ENCODE results near the gene ATP10B.

Gene ATP10B

GRCh38 chr5:160757194-160757593, 94.8 kb downstream of the ATP10B start:
- Histone ChIP-seq H3K9me3 (ENCODE audit: control insufficient read depth, low read length) (peaks cover 3% of the 10 kb centered on the region), H3K4me1 (ENCODE audit: control insufficient read depth, insufficient read depth, low read length, poor library complexity, severe bottlenecking) (no peaks in the 10 kb centered on the region), H3K36me3 (ENCODE audit: control insufficient read depth, insufficient read depth, low read length) (no peaks in the 10 kb centered on the region), H3K4me3 (ENCODE audit: extremely low read depth, insufficient read depth, low read length, poor library complexity, severe bottlenecking) (no peak overlapping the region), H3K27ac (ENCODE audit: low read depth, low read length, severe bottlenecking) (no peak overlapping the region)
- no CpG with 5 or more reads among the region's 1 CpG for WGBS, 2 experiments (ENCODE audit: insufficient coverage in 2 of 2)

- Histone ChIP-seq H3K27ac (ENCODE audit: low read depth, low read length, severe bottlenecking) (no peak overlapping the region), H3K9me3 (ENCODE audit: control insufficient read depth, low read length) (no peaks in the 10 kb centered on the region), H3K4me3 (ENCODE audit: extremely low read depth, insufficient read depth, low read length, poor library complexity, severe bottlenecking) (no peak overlapping the region), H3K4me1 (ENCODE audit: control insufficient read depth, insufficient read depth, low read length, poor library complexity, severe bottlenecking) (no peaks in the 10 kb centered on the region), H3K36me3 (ENCODE audit: control insufficient read depth, insufficient read depth, low read length) (no peaks in the 10 kb centered on the region)
- 83 to 93% methylated on average over 3 of the region's 4 CpGs for WGBS, 2 experiments (ENCODE audit: insufficient coverage in 2 of 2)
Observed at GRCh38 chr5:160750938-160751657, 100.9 kb downstream of the ATP10B start.

GRCh38 chr5:160749682-160750081, 102.3 kb downstream of the ATP10B start:
- Histone ChIP-seq H3K4me1 (ENCODE audit: control insufficient read depth, insufficient read depth, low read length, poor library complexity, severe bottlenecking) (no peaks in the 10 kb centered on the region), H3K9me3 (ENCODE audit: control insufficient read depth, low read length) (no peaks in the 10 kb centered on the region), H3K36me3 (ENCODE audit: control insufficient read depth, insufficient read depth, low read length) (no peaks in the 10 kb centered on the region), H3K27ac (ENCODE audit: low read depth, low read length, severe bottlenecking) (no peak overlapping the region), H3K4me3 (ENCODE audit: extremely low read depth, insufficient read depth, low read length, poor library complexity, severe bottlenecking) (no peak overlapping the region)
- WGBS, 2 experiments (ENCODE audit: insufficient coverage in 2 of 2) = 90 to 97% methylated on average over 4 of the region's 5 CpGs

DNA sequence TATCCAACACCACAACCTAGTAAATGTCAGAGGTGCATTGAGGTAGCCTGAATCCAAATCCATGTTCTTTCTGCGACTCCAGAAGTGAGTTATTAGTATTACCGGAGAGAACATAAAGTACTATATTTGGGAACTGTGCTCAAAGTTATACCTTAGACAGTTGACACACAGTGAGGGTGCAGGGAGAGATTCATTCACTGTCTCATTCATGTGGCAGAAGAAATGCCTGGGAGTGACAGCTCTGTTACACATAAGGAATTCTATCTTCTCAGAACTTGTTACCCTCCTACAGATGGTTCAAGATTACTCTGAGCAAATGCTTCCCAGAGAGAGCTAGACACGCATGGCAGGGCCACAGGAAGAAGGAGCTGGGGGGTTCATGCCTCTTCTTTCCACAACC, 103.0 kb downstream of the ATP10B start:
- Histone ChIP-seq H3K4me1 (ENCODE audit: control insufficient read depth, insufficient read depth, low read length, poor library complexity, severe bottlenecking) (no peaks in the 10 kb centered on the region), H3K9me3 (ENCODE audit: control insufficient read depth, low read length) (no peaks in the 10 kb centered on the region), H3K36me3 (ENCODE audit: control insufficient read depth, insufficient read depth, low read length) (no peaks in the 10 kb centered on the region), H3K4me3 (ENCODE audit: extremely low read depth, insufficient read depth, low read length, poor library complexity, severe bottlenecking) (no peak overlapping the region), H3K27ac (ENCODE audit: low read depth, low read length, severe bottlenecking) (no peak overlapping the region)
- WGBS, 2 experiments (ENCODE audit: insufficient coverage in 2 of 2) = 94% methylated on average over 3 of the region's 3 CpGs; no CpG with 5 or more reads in 1 of the 2 experiments

GRCh38 chr5:160747987-160748386, 104.0 kb downstream of the ATP10B start:
- H3K4me1 ChIP-seq (ENCODE audit: control insufficient read depth, insufficient read depth, low read length, poor library complexity, severe bottlenecking) = no peaks in the 10 kb centered on the region
- no peak overlapping the region for H3K27ac ChIP-seq (ENCODE audit: low read depth, low read length, severe bottlenecking)
- H3K4me3 ChIP-seq (ENCODE audit: extremely low read depth, insufficient read depth, low read length, poor library complexity, severe bottlenecking) = no peak overlapping the region
- H3K9me3 ChIP-seq (ENCODE audit: control insufficient read depth, low read length) = no peaks in the 10 kb centered on the region
- no peaks in the 10 kb centered on the region for H3K36me3 ChIP-seq (ENCODE audit: control insufficient read depth, insufficient read depth, low read length)
- 43 to 65% methylated on average over 4 to 5 of the region's 10 CpGs for WGBS, 2 experiments (ENCODE audit: insufficient coverage in 2 of 2)

GRCh38 chr5:160747559-160747958, 104.5 kb downstream of the ATP10B start:
- no peak overlapping the region for H3K27ac ChIP-seq (ENCODE audit: low read depth, low read length, severe bottlenecking)
- H3K4me1 ChIP-seq (ENCODE audit: control insufficient read depth, insufficient read depth, low read length, poor library complexity, severe bottlenecking) = no peaks in the 10 kb centered on the region

GRCh38 chr5:160744268-160745101, 107.5 kb downstream of the ATP10B start:
- Histone ChIP-seq H3K9me3 (ENCODE audit: control insufficient read depth, low read length) (no peaks in the 10 kb centered on the region), H3K4me3 (ENCODE audit: extremely low read depth, insufficient read depth, low read length, poor library complexity, severe bottlenecking) (no peak overlapping the region), H3K27ac (ENCODE audit: low read depth, low read length, severe bottlenecking) (no peak overlapping the region), H3K36me3 (ENCODE audit: control insufficient read depth, insufficient read depth, low read length) (no peaks in the 10 kb centered on the region), H3K4me1 (ENCODE audit: control insufficient read depth, insufficient read depth, low read length, poor library complexity, severe bottlenecking) (no peaks in the 10 kb centered on the region)
- 57 to 67% methylated on average over 3 to 4 of the region's 7 CpGs for WGBS, 2 experiments (ENCODE audit: insufficient coverage in 2 of 2)

More at GRCh38 chr5:160747559-160747958, 104.5 kb downstream of the ATP10B start:
- 100% methylated on average over 1 of the region's 1 CpG for WGBS, 2 experiments (ENCODE audit: insufficient coverage in 2 of 2)
- no peak overlapping the region for H3K4me3 ChIP-seq (ENCODE audit: extremely low read depth, insufficient read depth, low read length, poor library complexity, severe bottlenecking)
- H3K9me3 ChIP-seq (ENCODE audit: control insufficient read depth, low read length) = no peaks in the 10 kb centered on the region
- H3K36me3 ChIP-seq (ENCODE audit: control insufficient read depth, insufficient read depth, low read length) = no peaks in the 10 kb centered on the region

DNA sequence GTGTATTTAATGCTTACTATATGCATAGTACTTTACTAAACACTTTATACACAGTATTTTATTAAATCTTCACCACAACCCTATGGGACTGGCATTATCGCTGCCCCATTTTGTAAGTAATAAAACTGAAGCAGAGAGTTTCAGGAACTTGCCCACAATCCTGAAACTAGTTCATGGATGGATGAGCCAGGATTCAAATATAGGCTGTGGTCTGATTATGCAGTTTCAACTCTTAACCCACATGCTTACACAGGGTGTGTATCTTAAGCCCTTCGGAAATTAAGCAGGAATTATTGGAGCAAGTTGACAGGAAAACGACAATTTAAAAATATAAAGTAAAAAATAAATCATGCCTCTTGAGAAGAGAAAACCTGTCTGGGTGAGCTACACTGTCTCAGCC, 109.0 kb downstream of the ATP10B start:
- H3K27ac ChIP-seq (ENCODE audit: low read depth, low read length, severe bottlenecking) = no peak overlapping the region

GRCh38 chr5:160742446-160742845, 109.6 kb downstream of the ATP10B start:
- no CpG with 5 or more reads among the region's 1 CpG for WGBS, 2 experiments (ENCODE audit: insufficient coverage in 2 of 2)
- Histone ChIP-seq H3K4me1 (ENCODE audit: control insufficient read depth, insufficient read depth, low read length, poor library complexity, severe bottlenecking) (no peaks in the 10 kb centered on the region), H3K4me3 (ENCODE audit: extremely low read depth, insufficient read depth, low read length, poor library complexity, severe bottlenecking) (no peak overlapping the region), H3K36me3 (ENCODE audit: control insufficient read depth, insufficient read depth, low read length) (no peaks in the 10 kb centered on the region), H3K27ac (ENCODE audit: low read depth, low read length, severe bottlenecking) (no peak overlapping the region), H3K9me3 (ENCODE audit: control insufficient read depth, low read length) (no peaks in the 10 kb centered on the region)

More for the DNA sequence above, 109.0 kb downstream of the ATP10B start:
- Histone ChIP-seq H3K36me3 (ENCODE audit: control insufficient read depth, insufficient read depth, low read length) (no peaks in the 10 kb centered on the region), H3K4me3 (ENCODE audit: extremely low read depth, insufficient read depth, low read length, poor library complexity, severe bottlenecking) (no peak overlapping the region), H3K9me3 (ENCODE audit: control insufficient read depth, low read length) (no peaks in the 10 kb centered on the region), H3K4me1 (ENCODE audit: control insufficient read depth, insufficient read depth, low read length, poor library complexity, severe bottlenecking) (no peaks in the 10 kb centered on the region)
- 86% methylated on average over 1 of the region's 3 CpGs; no CpG with 5 or more reads in 1 of the 2 experiments for WGBS, 2 experiments (ENCODE audit: insufficient coverage in 2 of 2)

DNA sequence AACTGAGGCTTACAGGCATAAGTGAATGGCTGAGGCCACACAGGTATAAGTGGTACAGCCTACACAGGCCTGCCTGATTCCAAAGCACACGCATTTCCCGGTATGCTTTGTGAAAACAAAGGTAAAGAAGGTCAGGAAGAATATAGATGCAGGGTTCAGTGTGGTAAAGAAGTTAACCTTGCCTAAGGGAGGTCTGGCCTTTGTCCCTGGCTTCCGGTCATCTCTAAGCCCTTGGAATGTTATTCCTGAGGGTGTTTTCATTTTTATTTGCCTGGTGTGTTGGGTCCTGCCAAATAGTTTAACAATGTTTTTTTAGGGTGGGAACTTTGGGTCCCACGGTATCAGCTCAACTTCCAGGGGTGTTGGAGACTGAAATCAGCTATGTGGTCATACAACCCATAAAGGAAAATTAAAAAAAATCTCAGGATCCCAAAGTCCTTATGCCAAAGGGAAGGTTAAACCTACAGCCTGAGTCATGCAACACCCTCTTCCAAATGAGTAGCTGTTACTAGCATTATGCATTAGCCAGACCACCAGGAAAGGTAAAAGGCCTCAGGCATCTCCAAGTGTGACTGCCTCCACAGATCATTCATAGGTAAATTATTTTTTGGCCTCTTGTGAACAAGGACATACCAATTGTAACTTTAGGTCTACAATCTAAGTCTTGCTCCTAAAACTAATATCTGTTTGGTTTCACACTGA, 124.6 kb downstream of the ATP10B start:
- 63 to 78% methylated on average over 1 to 3 of the region's 4 CpGs for WGBS, 2 experiments (ENCODE audit: insufficient coverage in 2 of 2)
- H3K4me3 ChIP-seq (ENCODE audit: extremely low read depth, insufficient read depth, low read length, poor library complexity, severe bottlenecking) = no peak overlapping the region
- H3K36me3 ChIP-seq (ENCODE audit: control insufficient read depth, insufficient read depth, low read length) = no peaks in the 10 kb centered on the region
- H3K27ac ChIP-seq (ENCODE audit: low read depth, low read length, severe bottlenecking) = no peak overlapping the region
- no peaks in the 10 kb centered on the region for H3K4me1 ChIP-seq (ENCODE audit: control insufficient read depth, insufficient read depth, low read length, poor library complexity, severe bottlenecking)
- H3K9me3 ChIP-seq (ENCODE audit: control insufficient read depth, low read length) = no peaks in the 10 kb centered on the region
